ENCODE measurements around the gene NFAM1. TPM values are rescaled to one million over a fixed set of nuclear protein-coding genes. Genes with fewer than 3 reads are reported as not detected.
A peak's percentile ranks its signal among the peaks of the same experiment; 100 is the strongest.

The NFAM1 gene
- total and polyA plus RNA-seq, 10 donors: 2.0 to 56.6 (median 30.8) TPM

DNA sequence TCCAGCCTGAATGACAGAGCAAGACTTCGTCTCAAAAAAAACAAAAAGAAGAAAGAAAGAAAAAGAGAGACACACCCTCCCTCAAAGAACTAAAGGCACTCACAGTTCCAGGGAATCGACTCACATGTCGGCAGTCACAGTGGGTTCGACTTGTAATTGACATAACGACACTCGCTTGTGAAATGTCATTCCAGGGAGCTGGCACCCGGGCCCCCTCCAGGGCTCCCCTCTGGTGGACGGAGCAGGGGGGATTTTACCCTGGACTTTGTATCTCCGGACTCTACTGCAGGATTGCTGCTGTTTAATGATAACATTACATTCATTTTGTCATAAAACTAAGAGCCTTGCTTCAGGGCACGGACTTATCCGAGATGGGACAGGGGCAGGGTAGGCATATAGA is 18.2 kb downstream of the NFAM1 start:
- 81 to 88% (median 83%) methylated on average over 11 of the region's 11 CpGs for whole genome bisulfite sequencing, 5 donors

DNA sequence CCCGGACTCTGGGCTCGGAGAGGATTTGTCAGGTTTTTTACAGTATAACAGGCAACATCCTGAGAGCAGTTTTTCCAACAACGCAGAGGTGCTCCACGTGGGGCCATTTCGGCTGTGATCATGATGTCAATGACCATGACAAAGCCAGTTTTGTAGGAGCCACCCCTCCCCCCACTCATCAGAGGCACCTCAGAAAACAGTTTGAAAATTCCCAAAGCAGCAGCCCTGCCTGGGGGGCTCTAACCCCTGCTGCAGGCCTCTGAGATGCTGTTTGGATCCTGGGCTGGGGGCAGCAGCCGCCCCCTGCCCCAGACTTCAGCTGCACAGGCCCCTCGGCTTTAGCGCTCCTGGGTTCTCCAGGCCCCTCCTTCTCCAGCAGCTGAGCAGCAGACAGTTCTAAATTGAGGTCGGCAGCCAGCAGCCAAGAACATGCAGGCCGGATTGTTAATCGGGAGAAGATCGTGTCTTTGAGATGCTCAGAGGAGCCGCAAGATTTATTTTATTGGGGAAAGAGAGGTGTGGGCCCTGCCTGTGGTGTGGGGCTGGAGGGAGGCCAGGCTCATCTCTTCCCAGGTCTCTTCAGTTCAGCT is 19.4 kb downstream of the NFAM1 start:
- H3K4me3 ChIP-seq: no peak overlapping the region
- intact Hi-C loops (cut with DNase I; ENCODE audit: low total_unique reads): no loop called here
- H3K9me3 ChIP-seq: no peaks in the 10 kb centered on the region
- DNase-seq: no peak
- TF ChIP-seq CTCF (IDR thresholded peaks at IDR 0.05 in 8 of 11, conservative IDR thresholded peaks at IDR 0.05 in 3 of 11): no peak
- peak in 1 of 3 donors; percentile 19 for TF ChIP-seq POLR2AphosphoS5 (IDR thresholded peaks at IDR 0.05)
- no peak for TF ChIP-seq POLR2A (IDR thresholded peaks at IDR 0.05)
- peaks cover 0 to 39% (median 4%) of the 10 kb centered on the region in 6 donors for H3K4me1 ChIP-seq
- H3K27ac ChIP-seq: peak overlapping the region in 1 of 8 donors; percentile 11
- 82 to 89% (median 83%) methylated on average over 10 to 13 of the region's 13 CpGs for WGBS, 5 donors
- H3K36me3 ChIP-seq: peaks cover 0 to 59% (median 10%) of the 10 kb centered on the region in 6 donors
- peaks cover 0 to 7% (median 0%) of the 10 kb centered on the region in 7 donors for H3K27me3 ChIP-seq (replicated peaks in 1 of 7)

More for the DNA sequence above, 18.2 kb downstream of the NFAM1 start:
- H3K27me3 ChIP-seq (replicated peaks in 1 of 7): peaks cover 0 to 18% (median 0%) of the 10 kb centered on the region in 7 donors
- H3K36me3 ChIP-seq: peaks cover 0 to 54% (median 10%) of the 10 kb centered on the region in 6 donors
- peak overlapping the region in 1 of 8 donors; percentile 79 for H3K27ac ChIP-seq
- TF ChIP-seq POLR2A (IDR thresholded peaks at IDR 0.05) (no peak), POLR2AphosphoS5 (IDR thresholded peaks at IDR 0.05) (no peak), CTCF (IDR thresholded peaks at IDR 0.05 in 8 of 11, conservative IDR thresholded peaks at IDR 0.05 in 3 of 11) (no peak)
- H3K9me3 ChIP-seq: no peaks in the 10 kb centered on the region
- intact Hi-C loops (cut with DNase I; ENCODE audit: low total_unique reads): no loop called here
- DNase-seq: no peak
- H3K4me1 ChIP-seq: peaks cover 0 to 51% (median 10%) of the 10 kb centered on the region in 6 donors
- no peak overlapping the region for H3K4me3 ChIP-seq

DNA sequence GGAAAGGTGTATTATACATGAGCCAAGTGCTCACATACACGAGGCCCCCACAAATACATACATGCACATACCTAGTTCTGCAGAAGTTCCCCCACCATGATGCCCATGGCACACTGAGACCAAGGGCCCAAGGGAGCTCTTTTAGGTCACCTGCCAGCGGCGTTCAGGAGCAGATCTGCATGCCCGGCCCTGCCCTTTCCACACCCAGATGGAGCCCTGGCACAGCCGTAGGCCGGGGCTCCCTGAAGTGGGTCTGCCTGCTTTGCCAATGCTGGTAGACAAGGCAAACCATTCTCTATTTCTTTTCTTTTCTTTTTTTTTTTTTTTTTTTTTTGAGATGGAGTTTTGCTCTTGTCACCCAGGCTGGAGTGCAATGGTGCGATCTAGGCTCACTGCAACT is 21.5 kb downstream of the NFAM1 start:
- WGBS, 5 donors: 88 to 97% (median 93%) methylated on average over 7 of the region's 7 CpGs

GRCh38 chr22:42408810-42409529 is 23.2 kb downstream of the NFAM1 start:
- DNase-seq: no peak
- Histone ChIP-seq H3K36me3 (peaks cover 0 to 90% (median 10%) of the 10 kb centered on the region in 6 donors), H3K27me3 (replicated peaks in 1 of 7) (no peaks in the 10 kb centered on the region), H3K4me1 (peaks cover 0 to 8% (median 0%) of the 10 kb centered on the region in 6 donors), H3K9me3 (no peaks in the 10 kb centered on the region), H3K4me3 (no peak overlapping the region), H3K27ac (no peak overlapping the region)
- intact Hi-C loops (cut with DNase I; ENCODE audit: low total_unique reads): no loop called here
- WGBS, 5 donors: 84 to 88% (median 85%) methylated on average over 12 to 16 of the region's 16 CpGs
- no peak for TF ChIP-seq POLR2A (IDR thresholded peaks at IDR 0.05)
- TF ChIP-seq POLR2AphosphoS5 (IDR thresholded peaks at IDR 0.05): no peak
- TF ChIP-seq CTCF (IDR thresholded peaks at IDR 0.05 in 8 of 11, conservative IDR thresholded peaks at IDR 0.05 in 3 of 11): no peak

More for the DNA sequence above, 21.5 kb downstream of the NFAM1 start:
- Histone ChIP-seq H3K36me3 (peaks cover 0 to 74% (median 10%) of the 10 kb centered on the region in 6 donors), H3K9me3 (no peaks in the 10 kb centered on the region), H3K4me3 (no peak overlapping the region), H3K4me1 (peaks cover 0 to 25% (median 0%) of the 10 kb centered on the region in 6 donors), H3K27ac (no peak overlapping the region), H3K27me3 (replicated peaks in 1 of 7) (no peaks in the 10 kb centered on the region)
- no peak for DNase-seq
- no peak for TF ChIP-seq POLR2A (IDR thresholded peaks at IDR 0.05)
- intact Hi-C loops (cut with DNase I; ENCODE audit: low total_unique reads): no loop called here
